GM18909 (cell line): Measurements from ENCODE around the gene TLR4.

Experiments
- ATAC-seq: cut with Tn5 transposase; IDR thresholded peaks from one replicate; pipeline ENCODE4 v1.9.1; 2021; ENCODE audit warnings: mild to moderate bottlenecking; ENCODE audit not compliant: unreplicated experiment, poor library complexity

Gene TLR4

GRCh38 chr9:117704024-117704575 is at the start of gene TLR4:
Gene TLR4, plus strand, starts transcription at chr9:117704403. Its CDS starts 70 bp downstream, at chr9:117704473.
- peak; percentile 100 for ATAC-seq

- no peak for ATAC-seq
Observed at GRCh38 chr9:117656002-117656401, 48.2 kb upstream of the TLR4 start.

- ATAC-seq, result no peak
Observed at GRCh38 chr9:117662651-117663050, 41.6 kb upstream of the TLR4 start.

- no peak for ATAC-seq
Observed at GRCh38 chr9:117664419-117664818, 39.8 kb upstream of the TLR4 start.

- ATAC-seq, result no peak
Observed at GRCh38 chr9:117665601-117666385, 38.4 kb upstream of the TLR4 start.

GRCh38 chr9:117671468-117671867 is 32.7 kb upstream of the TLR4 start:
- no peak for ATAC-seq

- ATAC-seq, result no peak
Observed at GRCh38 chr9:117672369-117672768, 31.8 kb upstream of the TLR4 start.

- no peak for ATAC-seq
Observed at GRCh38 chr9:117677572-117677971, 26.6 kb upstream of the TLR4 start.

GRCh38 chr9:117678871-117679270 is 25.3 kb upstream of the TLR4 start:
- peak; percentile 40 for ATAC-seq

GRCh38 chr9:117679416-117679815 is 24.8 kb upstream of the TLR4 start:
- no peak for ATAC-seq

GRCh38 chr9:117681888-117682287 is 22.3 kb upstream of the TLR4 start:
- no peak for ATAC-seq

GRCh38 chr9:117682955-117683710 is 21.1 kb upstream of the TLR4 start:
- ATAC-seq, result peak; percentile 84

GRCh38 chr9:117687532-117687931 is 16.7 kb upstream of the TLR4 start:
- no peak for ATAC-seq

- ATAC-seq, result no peak
Observed at GRCh38 chr9:117691367-117691766, 12.8 kb upstream of the TLR4 start.

GRCh38 chr9:117696154-117696553 is 8.0 kb upstream of the TLR4 start:
- no peak for ATAC-seq

- no peak for ATAC-seq
Observed at GRCh38 chr9:117697046-117697445, 7.2 kb upstream of the TLR4 start.

- peak; percentile 7 for ATAC-seq
Observed at GRCh38 chr9:117703537-117703936, 666 bp upstream of the TLR4 start.

- peak; percentile 17 for ATAC-seq
Observed at GRCh38 chr9:117704597-117704996, 394 bp downstream of the TLR4 start.

GRCh38 chr9:117705386-117705785 is 1.2 kb downstream of the TLR4 start:
- ATAC-seq, result no peak

- ATAC-seq, result no peak
Observed at GRCh38 chr9:117706421-117707116, 2.4 kb downstream of the TLR4 start.

- ATAC-seq, result no peak
Observed at GRCh38 chr9:117707561-117707960, 3.4 kb downstream of the TLR4 start.
